Renal cortical epithelial cell (primary cell): ENCODE results near the gene FOXF2. TPM values are rescaled to one million over a fixed set of nuclear protein-coding genes. Genes with fewer than 3 reads are reported as not detected.

Experiments used
- DNase-seq: peaks from one replicate; pipeline ENCODE4 v3.0.0-alpha.2; 2011; ENCODE audit warnings: low read depth
- total RNA-seq: library from RNA; depleted of rRNA; stranded (reverse); fragments of >200 nt; gene quantifications from 2 replicates; pipeline ENCODE4 v1.2.3, GENCODE V29; 2014

The FOXF2 gene
- total RNA-seq, 1 donor from 2014 or later = 0.05 TPM

DNA sequence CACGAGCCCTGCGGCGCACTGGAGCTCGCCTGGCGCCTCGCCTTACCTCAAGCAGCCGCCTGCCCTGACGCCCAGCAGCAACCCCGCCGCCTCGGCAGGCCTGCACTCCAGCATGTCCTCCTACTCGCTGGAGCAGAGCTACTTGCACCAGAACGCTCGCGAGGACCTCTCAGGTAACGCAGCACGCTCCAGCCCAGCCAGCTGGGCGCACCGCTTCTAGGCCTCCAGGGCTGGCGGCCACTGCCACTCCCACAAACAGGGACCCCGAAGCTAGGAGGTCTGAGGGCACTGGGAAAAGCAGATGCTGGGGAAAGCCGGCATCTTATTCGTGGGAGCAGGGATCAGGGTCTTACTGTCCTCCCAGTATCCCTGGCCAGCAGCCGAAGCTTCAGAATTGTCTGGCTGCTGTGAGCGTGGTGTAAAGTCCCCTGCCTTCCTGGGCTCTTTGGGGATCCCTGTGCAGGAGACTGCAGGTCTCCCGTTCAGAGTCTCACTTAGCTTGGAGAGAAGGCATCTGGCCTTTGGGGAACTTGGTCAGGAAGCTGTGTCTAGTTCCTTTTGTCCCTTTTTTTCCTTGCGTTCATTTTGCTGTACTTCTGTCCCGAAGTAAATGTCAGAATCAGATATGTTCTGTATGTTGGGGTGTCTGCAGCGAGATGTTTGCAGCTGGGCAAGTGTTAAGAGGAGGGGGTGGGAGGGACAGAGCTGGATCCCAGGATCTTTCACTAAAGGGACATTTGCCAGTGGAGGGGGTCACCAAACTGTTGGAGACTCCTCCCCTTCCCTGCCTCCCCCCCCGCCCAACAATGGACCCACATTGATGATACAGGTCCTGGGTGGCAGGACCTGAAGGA is 1.8 kb downstream of the FOXF2 start:
- DNase-seq = no peak

DNA sequence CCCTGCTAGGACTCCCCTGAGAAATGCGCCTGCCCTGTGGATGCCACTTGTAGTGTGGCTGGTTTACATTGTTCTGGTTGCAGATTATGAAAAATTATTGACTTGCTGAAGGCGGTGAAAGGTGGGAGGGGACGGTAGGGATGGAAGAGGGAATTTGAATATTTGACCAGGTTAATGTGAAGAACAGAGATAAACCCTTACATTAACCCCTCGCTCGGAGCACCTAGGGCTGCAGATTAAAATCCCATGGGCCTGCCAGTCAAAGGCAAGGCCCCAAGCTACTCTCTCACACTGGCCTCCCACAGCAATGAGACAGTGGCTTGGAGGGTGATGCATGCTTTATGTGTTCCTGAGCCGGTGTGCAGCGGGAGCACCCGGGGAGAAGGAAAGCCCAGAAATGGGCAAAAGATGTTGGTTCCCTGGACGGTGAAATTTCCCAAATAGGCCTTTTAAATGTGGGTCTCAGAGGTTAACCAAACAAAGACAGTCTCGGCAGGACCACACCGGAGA is 2.5 kb downstream of the FOXF2 start:
- DNase-seq = no peak

DNA sequence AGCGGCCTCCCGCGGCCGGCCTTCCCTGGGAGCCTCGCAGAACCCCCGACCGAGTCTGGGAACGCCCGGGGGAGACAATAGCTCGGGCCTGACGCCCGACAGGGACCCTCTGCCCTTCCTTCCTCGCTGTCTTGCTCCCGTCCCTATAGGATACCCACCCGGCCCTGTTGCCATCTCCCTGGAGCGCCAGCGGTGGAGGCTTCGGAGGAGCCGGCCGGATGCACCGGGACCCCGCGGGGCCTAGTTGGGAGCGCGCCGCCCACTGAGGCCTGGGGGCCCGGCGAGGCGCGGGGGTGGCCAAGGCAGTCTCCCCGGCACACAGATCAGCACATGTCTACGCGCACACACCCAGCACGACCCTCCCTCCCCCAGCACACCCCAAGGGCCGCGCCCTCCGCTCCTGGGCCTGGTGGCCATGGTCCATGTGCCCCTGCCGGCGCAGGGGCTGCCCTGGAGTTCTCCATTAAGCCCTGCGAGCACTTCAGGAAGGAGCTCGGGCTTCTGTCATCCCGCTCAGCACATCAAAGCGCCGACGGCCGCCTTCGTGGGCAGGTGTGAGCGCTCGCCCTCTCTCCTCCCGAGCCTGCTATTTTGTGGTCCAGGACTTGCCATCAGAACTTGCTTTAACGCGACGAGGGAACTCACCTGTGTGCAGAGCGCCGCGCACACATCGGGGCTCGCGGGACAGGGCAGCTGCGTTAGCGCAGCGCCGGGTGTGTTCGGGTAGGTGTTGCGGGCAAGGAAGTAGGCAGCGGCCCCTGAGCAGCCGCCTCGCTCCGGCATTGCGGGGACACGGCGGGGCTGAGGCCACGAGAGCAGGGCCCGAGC is 3.7 kb downstream of the FOXF2 start:
- no peak for DNase-seq

DNA sequence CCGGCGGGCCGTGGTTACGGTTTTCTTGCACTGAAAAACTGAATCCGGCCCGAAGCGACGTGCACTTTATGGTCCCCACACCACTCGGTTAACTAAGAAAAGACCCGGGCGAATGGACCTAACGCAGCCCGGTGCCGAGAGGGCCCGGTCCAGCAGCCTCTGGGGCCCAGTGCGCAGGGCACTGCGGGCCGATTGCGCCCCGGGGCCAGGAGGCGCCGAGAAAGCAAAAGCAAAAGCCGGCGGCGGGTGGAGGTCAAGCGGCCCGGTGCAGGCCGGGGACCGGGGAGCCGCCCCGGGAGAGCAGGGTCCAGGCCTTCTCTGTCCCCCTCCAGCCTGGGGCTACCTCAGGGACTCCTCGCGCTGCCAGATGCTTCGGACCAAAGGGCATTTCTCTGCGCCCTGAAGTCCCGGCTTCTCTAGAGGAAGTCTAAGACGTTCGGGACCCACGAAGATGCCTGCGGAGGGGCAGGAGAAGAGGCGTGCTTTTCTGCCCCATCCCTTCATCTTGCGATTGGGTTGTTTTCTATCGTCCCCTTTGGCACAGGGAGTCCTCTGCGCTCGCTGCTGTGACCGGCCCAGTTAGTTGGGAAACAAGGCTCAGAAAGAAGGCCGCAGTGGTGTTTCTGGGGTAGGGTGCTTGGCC is 4.4 kb downstream of the FOXF2 start:
- no peak for DNase-seq

DNA sequence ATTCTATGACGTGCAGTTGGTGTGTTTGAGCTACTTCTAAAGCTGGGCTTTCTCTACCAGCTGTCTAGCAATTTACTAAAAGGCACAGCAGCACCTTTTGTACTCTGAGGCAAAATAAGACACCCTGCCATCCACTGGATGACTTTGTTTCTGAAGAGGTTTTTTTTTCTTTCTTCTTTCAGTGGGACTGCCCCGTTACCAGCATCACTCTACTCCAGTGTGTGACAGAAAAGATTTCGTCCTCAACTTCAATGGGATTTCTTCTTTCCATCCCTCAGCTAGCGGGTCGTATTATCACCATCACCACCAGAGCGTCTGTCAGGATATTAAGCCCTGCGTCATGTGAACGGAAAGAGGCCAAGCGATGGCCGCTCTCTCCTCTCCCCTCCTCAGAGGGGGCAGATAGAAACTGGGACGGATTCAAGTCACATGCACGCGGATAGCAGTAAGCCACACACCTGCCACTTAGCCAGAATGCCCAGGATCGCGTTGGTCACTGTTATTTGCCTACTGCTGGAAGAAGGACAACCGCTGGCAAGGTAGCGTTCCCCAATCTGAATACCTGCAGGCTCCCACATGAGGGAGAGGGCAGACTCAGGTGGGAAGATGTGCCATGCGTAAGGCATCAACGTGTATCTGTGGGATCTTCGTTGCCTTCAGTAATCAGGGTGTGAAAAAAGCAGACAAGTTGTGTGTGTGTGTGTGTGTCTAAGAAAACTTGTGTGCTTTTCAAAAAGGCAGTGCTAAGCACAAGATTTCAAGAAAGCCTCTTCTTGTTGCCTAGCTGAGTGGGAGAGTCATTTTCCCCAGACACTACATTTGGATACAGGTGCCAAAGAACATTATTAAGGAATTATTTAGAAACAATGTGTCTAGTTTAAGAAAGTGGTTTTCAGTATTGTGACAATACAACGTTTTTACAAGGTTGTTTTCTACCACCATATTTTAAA is 5.4 kb downstream of the FOXF2 start:
- no peak for DNase-seq

DNA sequence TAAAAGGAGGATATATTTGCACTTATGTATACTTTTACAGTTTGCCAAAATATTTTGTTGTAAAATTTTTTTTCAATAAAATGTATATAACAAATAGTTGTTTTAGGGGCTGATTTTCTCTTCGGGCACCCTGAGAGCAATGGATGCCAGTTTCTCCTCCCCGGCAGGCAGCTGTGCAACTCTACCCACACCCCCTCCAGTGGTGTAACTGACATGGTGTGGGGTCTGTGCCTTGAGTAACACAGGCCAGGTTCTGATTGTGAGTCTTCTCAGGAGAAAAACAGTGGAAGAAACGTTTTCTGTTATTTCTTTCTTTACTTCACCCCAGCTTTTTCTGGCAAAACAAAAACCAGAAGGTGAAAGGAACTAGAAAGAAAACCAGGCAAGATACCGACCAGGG is 6.1 kb downstream of the FOXF2 start:
- no peak for DNase-seq

DNA sequence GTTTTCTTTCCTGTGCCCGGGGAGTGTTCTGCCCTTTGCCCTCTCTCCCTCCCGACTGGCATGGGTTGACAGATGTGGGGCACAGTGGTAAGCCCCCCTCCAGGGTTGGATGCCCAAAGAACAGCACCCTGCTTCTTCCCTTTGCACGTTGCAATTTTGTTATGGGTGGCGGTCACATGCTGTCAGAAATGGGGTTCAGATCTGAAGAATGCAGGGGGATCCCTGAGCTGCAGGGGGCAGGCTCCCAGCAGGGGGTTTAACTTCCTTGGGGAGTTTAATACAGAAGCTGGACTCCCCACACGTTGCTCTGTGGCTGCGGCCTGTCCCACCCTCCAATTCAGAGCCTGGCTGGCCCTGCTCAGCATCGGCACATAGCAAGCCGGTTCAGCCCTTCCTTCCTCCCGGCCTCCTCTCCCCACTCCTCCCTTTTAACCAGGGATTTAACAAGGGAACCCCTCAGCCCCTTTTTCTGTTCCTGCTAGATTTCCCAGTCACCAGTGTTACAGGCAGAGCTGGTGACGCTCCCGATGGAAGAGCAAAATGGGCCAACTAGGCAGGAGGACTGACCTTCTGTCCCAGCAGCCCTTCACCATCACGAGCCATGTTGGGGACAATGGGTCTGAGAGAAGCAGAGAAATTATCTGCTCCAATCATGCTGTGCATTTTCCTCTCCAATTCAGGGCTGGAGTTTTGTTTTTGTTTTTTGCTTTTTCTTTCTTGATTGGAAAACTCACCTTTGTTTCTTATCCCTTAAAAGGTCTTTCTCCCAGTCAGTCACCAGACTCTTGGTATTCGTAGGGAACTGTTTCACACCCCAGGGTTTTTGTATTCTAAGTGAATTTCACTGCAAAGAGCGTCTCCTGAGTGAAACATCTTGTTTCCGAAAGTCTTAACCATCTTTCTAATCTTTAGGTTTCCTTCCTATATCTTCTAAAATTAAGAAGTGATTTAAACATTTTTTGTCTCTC is 6.8 kb downstream of the FOXF2 start:
- DNase-seq = no peak

DNA sequence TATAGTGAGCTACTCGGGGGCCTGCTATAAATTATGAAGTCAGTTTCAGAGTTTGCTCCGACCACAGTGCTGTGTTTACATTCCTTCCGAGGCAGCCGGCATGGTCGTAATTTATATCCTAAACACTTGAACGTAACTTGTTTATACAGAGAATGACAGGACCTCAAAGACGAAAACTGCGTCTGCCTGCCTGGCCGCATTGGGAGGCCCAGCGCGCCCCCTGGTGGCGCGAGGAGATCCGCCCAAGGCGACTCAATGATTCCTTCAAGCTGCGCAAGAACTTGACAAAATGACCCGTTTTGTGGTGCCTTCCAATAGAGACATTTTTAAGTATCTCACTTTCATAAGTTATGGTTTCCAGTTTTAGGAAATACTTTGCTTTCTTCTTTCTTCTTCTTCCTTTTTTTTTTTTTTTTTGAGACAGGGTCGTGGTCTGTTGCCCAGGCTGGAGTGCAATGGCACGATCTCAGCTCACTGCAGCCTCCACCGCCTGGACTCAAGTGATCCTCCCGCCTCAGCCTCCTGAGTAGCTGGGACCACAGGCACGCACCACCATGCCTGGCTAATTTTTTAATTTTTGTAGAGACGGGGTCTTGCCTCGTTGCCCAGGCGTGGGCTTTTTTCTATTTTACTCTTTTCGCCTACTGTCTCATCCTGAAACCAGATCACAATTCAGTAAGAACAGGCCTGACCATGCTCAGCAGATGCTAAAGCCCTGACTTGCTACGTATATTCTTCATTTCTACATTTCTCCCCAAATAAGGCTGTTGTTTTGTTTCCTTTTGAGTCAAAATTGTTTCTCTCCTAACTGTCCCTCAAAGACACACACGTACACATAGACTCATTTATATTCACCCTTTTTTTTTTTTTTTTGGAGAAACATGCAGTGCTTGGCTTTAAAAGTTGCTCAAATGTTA is 7.8 kb downstream of the FOXF2 start:
- peak; percentile 36 for DNase-seq

DNA sequence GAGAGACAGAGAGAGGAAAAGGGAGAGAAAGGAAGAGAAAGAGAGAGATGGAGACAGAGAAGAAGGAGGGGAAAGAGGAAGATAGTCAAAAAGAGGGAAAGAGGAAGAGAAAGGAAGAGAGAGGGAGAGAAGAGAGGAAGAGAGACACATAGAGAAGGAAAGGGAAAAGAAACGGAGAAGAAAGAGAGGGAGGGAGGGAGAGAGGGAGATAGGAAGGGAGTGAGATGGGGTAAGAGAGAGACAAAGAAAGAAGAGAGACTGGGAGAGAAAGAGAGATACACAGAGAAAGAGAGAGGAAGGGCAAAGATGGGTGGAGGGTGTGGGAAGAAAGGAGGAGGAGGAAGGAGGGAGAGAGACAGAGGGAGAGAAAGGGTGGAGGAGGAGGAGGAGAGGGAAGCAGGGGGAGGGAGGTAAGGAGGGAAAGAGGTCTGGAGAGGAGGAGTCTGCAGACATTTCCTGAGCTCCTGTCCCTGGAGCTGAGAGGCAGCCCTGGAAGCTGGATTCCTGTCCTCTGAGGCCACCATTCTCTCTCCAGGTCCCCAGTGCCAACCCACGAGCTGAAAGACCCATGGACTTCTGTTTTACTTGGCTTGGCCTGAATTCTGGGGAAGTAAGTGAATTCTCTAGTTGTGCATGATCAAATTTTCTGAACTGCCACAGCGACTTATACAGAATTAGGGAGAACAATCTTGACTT is 9.9 kb downstream of the FOXF2 start:
- DNase-seq = no peak

DNA sequence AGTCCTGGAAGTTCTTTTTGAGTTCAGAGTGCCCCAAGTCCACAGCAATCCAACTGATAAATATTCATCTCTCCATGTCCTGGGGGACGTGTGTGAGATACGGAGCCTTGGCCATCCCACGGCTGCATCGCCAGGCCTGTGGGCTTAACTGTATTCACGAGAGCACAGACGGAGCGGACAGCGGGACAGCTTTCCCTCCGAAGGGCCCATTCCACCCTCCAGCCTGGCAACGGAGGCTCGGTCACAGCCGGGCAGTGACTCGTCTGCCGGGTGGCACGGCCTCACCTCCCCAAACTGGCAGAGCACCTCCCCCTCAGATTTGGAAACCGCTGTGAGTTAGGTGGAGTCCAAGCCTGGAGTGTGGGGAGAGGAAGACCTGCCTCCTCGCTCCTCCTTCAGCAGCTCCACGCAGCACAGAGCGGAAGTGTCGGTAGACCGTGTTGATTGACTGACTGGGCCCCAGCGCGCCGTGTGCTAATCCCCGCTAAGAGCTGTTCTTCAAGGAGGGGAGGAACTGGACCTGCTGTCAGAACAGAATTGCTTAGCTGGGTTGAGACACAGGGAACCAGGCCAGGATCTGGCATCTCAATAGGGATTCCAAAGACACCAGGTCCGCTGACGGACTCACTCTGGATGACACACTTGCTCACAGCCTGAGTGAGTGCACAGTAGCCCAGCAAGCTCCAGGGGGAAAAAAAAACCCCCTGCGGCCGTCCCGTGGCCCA is 10.9 kb downstream of the FOXF2 start:
- DNase-seq = no peak

DNA sequence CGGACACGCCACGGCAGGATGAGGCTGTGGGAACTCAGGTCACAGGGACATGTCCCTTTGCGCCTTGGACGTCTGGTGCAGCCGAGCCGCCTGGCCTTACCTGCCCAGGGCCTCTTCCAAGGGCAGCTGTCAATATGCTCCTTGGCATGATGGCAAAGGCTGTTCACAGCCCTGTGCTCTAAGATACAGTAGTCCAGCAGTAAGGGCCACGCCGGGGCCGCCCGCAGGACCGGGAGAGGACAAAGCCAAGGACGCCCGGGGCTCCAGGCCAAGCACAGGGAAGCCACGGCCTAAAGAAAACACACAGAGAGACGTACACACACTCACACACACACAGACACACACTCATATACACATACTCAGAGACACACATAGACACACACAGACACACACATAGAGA is 13.0 kb downstream of the FOXF2 start:
- DNase-seq = no peak

DNA sequence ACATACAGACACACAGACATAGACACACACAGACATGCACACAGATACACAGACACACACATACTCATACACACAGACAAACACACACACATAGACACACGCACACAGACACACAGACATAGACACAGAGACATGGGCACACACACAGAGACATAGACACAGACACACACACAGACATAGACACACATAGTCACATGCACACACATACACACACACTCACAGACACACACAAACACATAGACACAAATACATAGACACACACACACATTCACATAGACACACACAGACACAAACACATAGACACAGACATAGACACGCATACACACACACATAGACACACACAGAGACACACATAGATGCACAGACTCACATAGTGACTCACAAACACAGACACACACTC is 13.5 kb downstream of the FOXF2 start:
- no peak for DNase-seq

DNA sequence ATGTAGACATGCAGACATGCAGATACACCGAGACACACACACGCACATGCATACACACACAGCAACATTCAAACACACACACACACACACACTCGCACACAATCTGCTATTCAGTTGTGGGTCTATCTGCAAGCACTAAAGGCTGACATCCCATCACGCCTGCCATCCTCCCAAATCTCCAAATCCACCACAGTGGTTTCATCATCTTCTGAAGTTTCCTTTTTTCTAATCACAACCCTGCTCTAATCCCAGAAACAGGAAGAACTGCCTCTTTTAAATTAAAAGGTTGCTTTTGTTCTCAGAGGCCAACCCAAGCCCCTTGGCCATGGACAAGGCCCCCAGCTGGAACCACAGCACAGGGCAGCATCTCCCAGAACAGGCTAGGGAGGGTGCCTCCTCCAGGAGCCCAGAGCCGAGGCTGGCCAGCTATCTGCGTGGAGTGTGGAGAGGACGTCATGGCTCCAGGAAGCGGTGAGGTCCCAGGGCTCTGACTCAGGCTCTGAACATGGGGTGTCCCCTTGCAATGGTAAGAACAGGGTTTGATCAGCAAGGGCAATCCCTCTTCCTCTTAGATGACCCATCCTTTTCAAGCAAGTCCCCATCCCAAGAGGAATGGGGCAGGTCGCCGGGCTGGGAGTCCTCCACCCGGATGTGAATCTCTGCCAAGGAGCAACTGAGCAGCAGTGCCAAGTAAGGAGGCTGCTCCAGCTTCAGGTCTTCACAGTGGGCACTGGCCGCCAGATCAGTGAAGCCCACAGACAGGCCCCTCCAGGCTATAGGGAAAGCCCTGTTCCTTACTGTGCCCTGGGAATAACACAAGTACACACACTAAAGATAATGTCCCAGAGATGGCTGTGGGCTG is 14.7 kb downstream of the FOXF2 start:
- no peak for DNase-seq

DNA sequence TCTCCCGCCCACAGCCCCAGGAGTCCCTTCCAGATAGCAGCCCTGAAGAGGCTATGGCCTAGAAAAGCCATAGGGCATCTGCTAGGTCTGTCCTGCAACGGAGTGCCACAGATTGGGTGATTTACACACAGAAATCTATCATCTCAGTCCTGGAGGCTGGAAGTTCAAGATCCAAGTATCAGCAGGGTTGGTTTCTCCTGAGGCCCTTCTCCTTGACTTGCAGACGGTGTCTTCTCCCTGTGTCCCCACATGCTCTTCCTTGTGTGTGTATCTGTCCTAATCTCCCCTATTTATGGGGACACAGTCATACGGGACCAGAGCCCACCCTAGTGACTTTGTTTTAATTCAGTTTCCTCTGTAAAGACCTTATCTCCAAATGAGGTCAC is 15.3 kb downstream of the FOXF2 start:
- DNase-seq = no peak

DNA sequence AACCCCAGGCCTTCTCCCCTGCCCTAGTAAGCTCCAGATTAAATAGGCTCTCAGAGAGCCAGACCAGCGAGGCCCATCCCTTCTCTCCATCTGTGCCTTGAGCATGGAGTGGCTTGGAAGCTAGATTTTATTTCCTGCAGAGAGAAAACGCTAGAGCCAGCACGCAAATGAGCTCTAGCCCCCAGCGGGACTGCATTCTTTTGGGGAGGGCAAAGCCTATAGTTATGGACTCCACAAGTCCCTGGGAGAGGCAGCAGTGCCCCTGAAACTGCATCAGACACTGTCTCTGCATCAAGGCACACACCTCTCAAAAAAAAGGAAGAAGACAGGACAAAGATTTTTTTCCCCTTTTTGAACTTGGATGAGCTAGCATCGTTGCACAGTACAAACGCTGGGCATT is 15.8 kb downstream of the FOXF2 start:
- DNase-seq = no peak

DNA sequence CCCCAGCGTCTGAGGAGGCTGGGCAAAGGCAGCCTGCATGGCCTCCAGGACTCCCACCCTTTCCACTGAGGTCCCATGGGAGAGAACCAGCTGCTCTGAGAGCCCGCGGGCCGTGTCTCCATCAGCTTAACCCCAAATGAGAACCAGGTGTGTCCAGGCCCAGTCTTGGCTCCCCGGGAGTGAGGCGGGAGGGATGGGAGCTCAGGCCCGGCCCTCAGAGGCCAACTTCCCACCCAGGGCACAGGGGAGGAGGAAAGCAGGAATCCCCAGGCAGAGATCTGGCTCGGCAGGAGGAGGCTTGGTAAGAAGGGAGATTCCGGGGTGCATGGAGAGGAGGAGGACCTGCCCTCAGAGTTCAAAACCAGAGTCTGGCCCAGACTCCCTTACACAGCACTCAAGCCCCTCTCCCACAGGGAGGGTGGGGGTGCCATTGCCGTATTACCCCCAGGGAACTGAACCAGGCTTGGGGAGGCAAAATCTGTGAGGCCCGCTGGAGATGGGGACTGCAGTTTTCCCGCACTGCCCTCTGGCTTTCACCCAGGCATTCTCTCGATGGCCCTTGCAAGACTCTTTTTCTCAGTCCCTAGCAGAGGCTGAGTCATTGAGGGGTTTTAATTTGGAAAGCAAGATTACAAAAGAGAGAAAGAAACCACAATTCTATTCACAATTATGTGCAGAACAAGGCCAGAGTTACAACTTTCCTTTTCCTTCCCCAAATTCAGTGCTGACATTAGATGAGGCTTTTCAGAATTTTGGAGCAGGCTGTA is 17.1 kb downstream of the FOXF2 start:
- DNase-seq = peak; percentile 26
